HEK293 (cell line): Measurements from ENCODE around the gene TNS3.

Source experiments
- CTCF ChIA-PET: fragments of 350-600 bp; formaldehyde crosslinking; extraction: SDS; loops from one replicate; lab custom pipeline; 2021; ENCODE audit warnings: antibody characterized with exemption; lab: Yijun Ruan, JAX
- POLR2A ChIA-PET: fragments of 300-600 bp; formaldehyde crosslinking; extraction: SDS; loops from one replicate; lab custom pipeline; 2020; ENCODE audit warnings: antibody characterized with exemption, inconsistent platforms; lab: Yijun Ruan, JAX
- H3K27ac ChIP-seq: fragments of 200-500 bp; sonication (Bioruptor generic); 2 replicates; pipeline ENCODE4 v1.5.1; 2014; ENCODE audit warnings: low read depth, low read length, control low read depth, inconsistent platforms; ENCODE audit errors: extremely low read depth
- H3K36me3 ChIP-seq, 2 experiments: fragments of 200-500 bp in 1 of 2; sonication (Bioruptor generic) in 1 of 2; 1 replicate in 1 of 2; 2 replicates in 1 of 2; pipeline ENCODE4 v1.5.1; 2014 to 2017; ENCODE audit warnings: inconsistent platforms in 2 of 2, low read length in 2 of 2; ENCODE audit not compliant: control insufficient read depth in 2 of 2, insufficient read depth in 1 of 2
- H3K4me1 ChIP-seq: fragments of 200-500 bp; sonication (Bioruptor generic); 2 replicates; pipeline ENCODE4 v1.5.1; 2014; ENCODE audit warnings: mild to moderate bottlenecking, low read length, inconsistent platforms; ENCODE audit not compliant: control insufficient read depth, insufficient read depth
- H3K4me3 ChIP-seq: 2 replicates; pipeline ENCODE4 v1.5.1; 2011; ENCODE audit warnings: low read depth, mild to moderate bottlenecking, control low read depth, low read length, moderate library complexity
- H3K9me3 ChIP-seq: fragments of 200-500 bp; sonication (Bioruptor generic); 2 replicates; pipeline ENCODE4 v1.5.1; 2014; ENCODE audit warnings: low read depth, low read length, inconsistent platforms; ENCODE audit not compliant: control insufficient read depth, insufficient read depth
- BCL11B ChIP-seq: fragments of 450-650 bp; formaldehyde crosslinking; IDR thresholded peaks from 2 replicates; pipeline ENCODE4 v1.5.1; 2016; ENCODE audit warnings: low read depth, missing biosample characterization, missing genetic modification characterization
- GLIS2 ChIP-seq: fragments of 450-650 bp; formaldehyde crosslinking; IDR thresholded peaks from 2 replicates; pipeline ENCODE4 v1.5.1; 2016; ENCODE audit warnings: missing biosample characterization, missing genetic modification characterization
- KLF17 ChIP-seq: fragments of 450-650 bp; formaldehyde crosslinking; IDR thresholded peaks from 2 replicates; pipeline ENCODE4 v1.5.1; 2016; ENCODE audit warnings: missing biosample characterization, missing genetic modification characterization
- OSR2 ChIP-seq: fragments of 450-650 bp; formaldehyde crosslinking; IDR thresholded peaks from 2 replicates; pipeline ENCODE4 v1.5.1; 2016; ENCODE audit warnings: missing biosample characterization, missing genetic modification characterization
- PRDM1 ChIP-seq: fragments of 450-650 bp; formaldehyde crosslinking; IDR thresholded peaks from 2 replicates; pipeline ENCODE4; 2016; ENCODE audit warnings: missing biosample characterization, missing genetic modification characterization
- YY1 ChIP-seq: fragments of 450-650 bp; formaldehyde crosslinking; IDR thresholded peaks from 2 replicates; pipeline ENCODE4 v1.5.1; 2018; ENCODE audit warnings: missing biosample characterization, missing genetic modification characterization
- ZFP41 ChIP-seq: fragments of 450-650 bp; formaldehyde crosslinking; IDR thresholded peaks from 2 replicates; pipeline ENCODE4 v1.5.1; 2016; ENCODE audit warnings: missing biosample characterization, missing genetic modification characterization, borderline replicate concordance
- ZNF239 ChIP-seq: fragments of 450-650 bp; formaldehyde crosslinking; IDR thresholded peaks from 2 replicates; pipeline ENCODE4 v1.5.1; 2016; ENCODE audit warnings: missing biosample characterization, missing genetic modification characterization
- ZNF274 ChIP-seq, 2 experiments: fragments of 200-500 bp in 1 of 2; fragments of 450-650 bp in 1 of 2; sonication (Bioruptor generic) in 1 of 2; formaldehyde crosslinking in 1 of 2; IDR thresholded peaks; 2 replicates each; pipeline versions ENCODE4 v1.5.1 to v1.6.1; 2014 to 2016; ENCODE audit warnings: borderline replicate concordance in 1 of 2, inconsistent platforms in 1 of 2, low read length in 1 of 2, missing biosample characterization in 1 of 2, missing genetic modification characterization in 1 of 2
- ZNF394 ChIP-seq: fragments of 450-650 bp; formaldehyde crosslinking; IDR thresholded peaks from 2 replicates; pipeline ENCODE4 v1.5.1; 2016; ENCODE audit warnings: missing biosample characterization, missing genetic modification characterization, mild to moderate bottlenecking, moderate library complexity, borderline replicate concordance
- ZNF785 ChIP-seq: fragments of 450-650 bp; formaldehyde crosslinking; IDR thresholded peaks from 2 replicates; pipeline ENCODE4 v1.5.1; 2016; ENCODE audit warnings: missing biosample characterization, missing genetic modification characterization
- ZNF830 ChIP-seq: fragments of 450-650 bp; IDR thresholded peaks from 2 replicates; pipeline ENCODE4 v1.5.0; 2018; ENCODE audit warnings: missing biosample characterization, missing genetic modification characterization, low read depth, mild to moderate bottlenecking, moderate library complexity
- ZNF837 ChIP-seq: fragments of 450-650 bp; formaldehyde crosslinking; IDR thresholded peaks from 2 replicates; pipeline ENCODE4 v1.5.1; 2016; ENCODE audit warnings: missing biosample characterization, missing genetic modification characterization
- TF ChIP-seq, protein P1 (sequence below): fragments of 450-650 bp; formaldehyde crosslinking; IDR thresholded peaks from 2 replicates; pipeline ENCODE4 v1.5.1; 2017; ENCODE audit warnings: missing biosample characterization, mild to moderate bottlenecking, missing genetic modification characterization, moderate library complexity
- TF ChIP-seq, protein P2 (sequence below): fragments of 450-650 bp; formaldehyde crosslinking; IDR thresholded peaks from 2 replicates; pipeline ENCODE4 v1.5.1; 2016; ENCODE audit warnings: missing biosample characterization, missing genetic modification characterization
- TF ChIP-seq, protein P3 (sequence below): fragments of 450-650 bp; formaldehyde crosslinking; IDR thresholded peaks from 2 replicates; pipeline ENCODE4 v1.5.1; 2016; ENCODE audit warnings: missing biosample characterization, missing genetic modification characterization
- TF ChIP-seq, protein P4 (sequence below): fragments of 450-650 bp; formaldehyde crosslinking; IDR thresholded peaks from 2 replicates; pipeline ENCODE4 v1.5.1; 2016; ENCODE audit warnings: missing biosample characterization, missing genetic modification characterization

The TNS3 gene

GRCh38 chr7:47432671-47433563 lies 149.0 kb downstream of the TNS3 start:
- Histone ChIP-seq H3K27ac (no peak overlapping the region), H3K36me3 (no peaks in the 10 kb centered on the region), H3K9me3 (no peaks in the 10 kb centered on the region), H3K4me3 (no peak overlapping the region), H3K4me1 (no peaks in the 10 kb centered on the region)
- ChIA-PET CTCF (interaction anchor here (1.2 to 4.5 kb wide), 3 partner anchors 103 to 387 kb away, joined by 3 to 73 read pairs (median 18); no protein-coding TSS in a partner anchor), POLR2A (no interaction called here)
- TF ChIP-seq GLIS2 (tag by site-specific recombination) (no peak), ZNF837 (tag by site-specific recombination) (no peak), YY1 (no peak), ZNF274 (IDR thresholded peaks at IDR 0.05; ENCODE audit: low read length) (no peak), ZNF274 (tag by site-specific recombination; IDR thresholded peaks at IDR 0.05; ENCODE audit: borderline replicate concordance) (no peak), KLF17 (tag by site-specific recombination) (no peak), ZNF830 (tag by site-specific recombination) (no peak), BCL11B (tag by site-specific recombination) (no peak), PRDM1 (tag by site-specific recombination) (no peak), OSR2 (tag by site-specific recombination) (no peak), ZNF239 (tag by site-specific recombination) (no peak), ZNF394 (tag by site-specific recombination) (no peak), ZNF785 (tag by site-specific recombination) (no peak), ZFP41 (no peak)
- TF ChIP-seq, protein P1, sequence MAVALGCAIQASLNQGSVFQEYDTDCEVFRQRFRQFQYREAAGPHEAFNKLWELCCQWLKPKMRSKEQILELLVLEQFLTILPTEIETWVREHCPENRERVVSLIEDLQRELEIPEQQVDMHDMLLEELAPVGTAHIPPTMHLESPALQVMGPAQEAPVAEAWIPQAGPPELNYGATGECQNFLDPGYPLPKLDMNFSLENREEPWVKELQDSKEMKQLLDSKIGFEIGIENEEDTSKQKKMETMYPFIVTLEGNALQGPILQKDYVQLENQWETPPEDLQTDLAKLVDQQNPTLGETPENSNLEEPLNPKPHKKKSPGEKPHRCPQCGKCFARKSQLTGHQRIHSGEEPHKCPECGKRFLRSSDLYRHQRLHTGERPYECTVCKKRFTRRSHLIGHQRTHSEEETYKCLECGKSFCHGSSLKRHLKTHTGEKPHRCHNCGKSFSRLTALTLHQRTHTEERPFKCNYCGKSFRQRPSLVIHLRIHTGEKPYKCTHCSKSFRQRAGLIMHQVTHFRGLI (tag by site-specific recombination) = no peak
- TF ChIP-seq, protein P2, sequence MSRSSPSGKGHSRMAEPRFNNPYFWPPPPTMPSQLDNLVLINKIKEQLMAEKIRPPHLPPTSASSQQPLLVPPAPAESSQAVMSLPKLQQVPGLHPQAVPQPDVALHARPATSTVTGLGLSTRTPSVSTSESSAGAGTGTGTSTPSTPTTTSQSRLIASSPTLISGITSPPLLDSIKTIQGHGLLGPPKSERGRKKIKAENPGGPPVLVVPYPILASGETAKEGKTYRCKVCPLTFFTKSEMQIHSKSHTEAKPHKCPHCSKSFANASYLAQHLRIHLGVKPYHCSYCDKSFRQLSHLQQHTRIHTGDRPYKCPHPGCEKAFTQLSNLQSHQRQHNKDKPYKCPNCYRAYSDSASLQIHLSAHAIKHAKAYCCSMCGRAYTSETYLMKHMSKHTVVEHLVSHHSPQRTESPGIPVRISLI (tag by site-specific recombination) = no peak
- TF ChIP-seq, protein P3, sequence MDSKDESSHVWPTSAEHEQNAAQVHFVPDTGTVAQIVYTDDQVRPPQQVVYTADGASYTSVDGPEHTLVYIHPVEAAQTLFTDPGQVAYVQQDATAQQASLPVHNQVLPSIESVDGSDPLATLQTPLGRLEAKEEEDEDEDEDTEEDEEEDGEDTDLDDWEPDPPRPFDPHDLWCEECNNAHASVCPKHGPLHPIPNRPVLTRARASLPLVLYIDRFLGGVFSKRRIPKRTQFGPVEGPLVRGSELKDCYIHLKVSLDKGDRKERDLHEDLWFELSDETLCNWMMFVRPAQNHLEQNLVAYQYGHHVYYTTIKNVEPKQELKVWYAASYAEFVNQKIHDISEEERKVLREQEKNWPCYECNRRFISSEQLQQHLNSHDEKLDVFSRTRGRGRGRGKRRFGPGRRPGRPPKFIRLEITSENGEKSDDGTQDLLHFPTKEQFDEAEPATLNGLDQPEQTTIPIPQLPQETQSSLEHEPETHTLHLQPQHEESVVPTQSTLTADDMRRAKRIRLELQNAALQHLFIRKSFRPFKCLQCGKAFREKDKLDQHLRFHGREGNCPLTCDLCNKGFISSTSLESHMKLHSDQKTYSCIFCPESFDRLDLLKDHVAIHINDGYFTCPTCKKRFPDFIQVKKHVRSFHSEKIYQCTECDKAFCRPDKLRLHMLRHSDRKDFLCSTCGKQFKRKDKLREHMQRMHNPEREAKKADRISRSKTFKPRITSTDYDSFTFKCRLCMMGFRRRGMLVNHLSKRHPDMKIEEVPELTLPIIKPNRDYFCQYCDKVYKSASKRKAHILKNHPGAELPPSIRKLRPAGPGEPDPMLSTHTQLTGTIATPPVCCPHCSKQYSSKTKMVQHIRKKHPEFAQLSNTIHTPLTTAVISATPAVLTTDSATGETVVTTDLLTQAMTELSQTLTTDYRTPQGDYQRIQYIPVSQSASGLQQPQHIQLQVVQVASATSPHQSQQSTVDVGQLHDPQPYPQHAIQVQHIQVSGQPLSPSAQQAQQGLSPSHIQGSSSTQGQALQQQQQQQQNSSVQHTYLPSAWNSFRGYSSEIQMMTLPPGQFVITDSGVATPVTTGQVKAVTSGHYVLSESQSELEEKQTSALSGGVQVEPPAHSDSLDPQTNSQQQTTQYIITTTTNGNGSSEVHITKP (tag by site-specific recombination) = no peak
- TF ChIP-seq, protein P4, sequence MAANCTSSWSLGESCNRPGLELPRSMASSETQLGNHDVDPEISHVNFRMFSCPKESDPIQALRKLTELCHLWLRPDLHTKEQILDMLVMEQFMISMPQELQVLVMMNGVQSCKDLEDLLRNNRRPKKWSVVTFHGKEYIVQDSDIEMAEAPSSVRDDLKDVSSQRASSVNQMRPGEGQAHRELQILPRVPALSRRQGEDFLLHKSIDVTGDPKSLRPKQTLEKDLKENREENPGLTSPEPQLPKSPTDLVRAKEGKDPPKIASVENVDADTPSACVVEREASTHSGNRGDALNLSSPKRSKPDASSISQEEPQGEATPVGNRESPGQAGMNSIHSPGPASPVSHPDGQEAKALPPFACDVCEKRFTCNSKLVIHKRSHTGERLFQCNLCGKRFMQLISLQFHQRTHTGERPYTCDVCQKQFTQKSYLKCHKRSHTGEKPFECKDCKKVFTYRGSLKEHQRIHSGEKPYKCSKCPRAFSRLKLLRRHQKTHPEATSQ (tag by site-specific recombination) = no peak
